Measurements from ENCODE around the gene FOXL2.
A peak's percentile ranks its signal among the peaks of the same experiment; 100 is the strongest.

FOXL2 gene

GRCh38 chr3:138946663-138947494 lies at the start of gene FOXL2, which contains the start of gene FOXL2NB:
TSS of gene FOXL2 (minus strand) at chr3:138947137. CDS start at chr3:138946722, 415 bp downstream.
TSS of gene FOXL2NB (plus strand) at chr3:138947217. CDS start at chr3:138947365, 148 bp downstream.
- peak in 1 of 2 experiments; percentile 8 for DNase-seq

GRCh38 chr3:138995706-138996105 lies 48.8 kb upstream of the FOXL2 start:
- no peak for DNase-seq

DNA sequence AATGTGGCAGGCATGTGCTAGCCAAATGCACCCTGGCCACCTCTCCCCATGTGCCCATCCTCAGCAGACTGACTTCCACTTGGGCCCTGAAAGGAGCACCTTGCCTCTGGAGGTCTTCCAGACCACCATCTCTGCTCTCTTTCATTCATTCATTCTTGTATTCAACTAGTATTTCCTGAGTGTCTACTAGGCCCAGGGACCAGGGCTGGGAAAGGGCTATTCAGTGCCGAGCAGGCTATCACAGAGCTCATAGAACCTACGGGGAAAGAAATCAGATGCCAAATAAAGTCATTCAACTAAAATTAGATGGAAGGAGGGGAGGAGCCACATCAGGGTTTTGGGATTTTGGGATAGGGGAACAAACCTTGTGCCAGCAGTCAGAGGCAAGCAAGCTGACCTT lies 40.2 kb upstream of the FOXL2 start:
- DNase-seq = no peak

DNA sequence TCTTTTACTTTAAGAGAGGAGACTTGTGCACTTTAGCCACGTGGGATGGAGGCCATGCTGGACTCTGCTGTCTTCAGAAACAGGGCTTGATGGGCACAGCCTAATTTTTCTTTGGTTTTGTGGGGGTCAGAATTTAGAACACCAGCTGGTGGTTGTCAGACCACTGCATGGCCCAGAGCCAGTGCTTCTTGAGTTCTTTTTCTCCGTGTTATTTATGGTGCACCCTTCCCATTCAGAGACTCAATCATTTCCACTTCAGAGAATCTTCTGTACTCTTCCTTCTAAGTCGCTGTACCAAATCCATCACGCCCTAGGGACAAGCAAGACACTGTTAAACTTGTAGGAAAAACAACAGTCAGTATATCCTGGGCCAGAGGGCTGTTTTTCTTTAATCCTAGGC lies 39.0 kb upstream of the FOXL2 start:
- DNase-seq = no peak

DNA sequence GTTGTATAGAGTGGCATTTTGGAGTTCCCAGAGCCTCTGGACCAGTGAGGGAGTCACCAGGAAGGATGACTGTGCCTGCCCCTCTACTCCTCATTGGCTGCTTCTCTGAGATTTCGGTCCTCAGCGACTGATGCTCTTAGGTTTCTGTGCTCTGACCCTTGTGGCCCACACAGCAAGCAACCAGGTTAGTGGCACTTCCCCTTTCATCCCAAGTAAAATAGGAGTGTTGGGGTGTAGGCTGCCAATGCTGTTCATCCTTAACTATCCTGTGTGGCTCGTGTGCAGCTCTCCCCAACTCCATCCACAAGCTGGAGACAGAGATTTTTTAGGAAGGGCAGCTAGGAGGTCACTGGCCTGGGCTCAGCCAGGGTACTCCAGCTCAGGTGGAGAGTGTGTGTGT lies 37.9 kb upstream of the FOXL2 start:
- no peak for DNase-seq

GRCh38 chr3:138976047-138976446 lies 29.1 kb upstream of the FOXL2 start:
- no peak for DNase-seq

- no peak for DNase-seq
Measured at GRCh38 chr3:138975351-138975750, 28.4 kb upstream of the FOXL2 start.

DNA sequence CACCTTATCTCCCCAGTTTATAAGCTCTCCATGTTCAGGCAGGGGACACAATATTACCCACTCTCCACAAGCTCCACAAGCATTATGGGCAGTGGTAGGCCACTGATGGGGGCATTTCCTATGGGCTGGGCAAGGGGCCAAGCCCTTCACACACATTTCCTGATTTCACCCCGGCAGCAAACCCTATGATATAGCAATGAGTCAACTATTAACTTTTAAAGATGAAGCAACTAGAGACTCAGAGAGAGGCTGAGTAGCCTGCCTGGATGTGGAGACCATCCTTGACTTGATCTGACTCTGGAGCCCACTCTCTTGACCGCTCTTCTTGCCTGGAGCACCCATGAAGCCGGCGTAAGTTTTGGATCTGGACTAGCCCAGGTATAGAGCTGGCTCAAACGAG lies 27.5 kb upstream of the FOXL2 start:
- DNase-seq = no peak

DNA sequence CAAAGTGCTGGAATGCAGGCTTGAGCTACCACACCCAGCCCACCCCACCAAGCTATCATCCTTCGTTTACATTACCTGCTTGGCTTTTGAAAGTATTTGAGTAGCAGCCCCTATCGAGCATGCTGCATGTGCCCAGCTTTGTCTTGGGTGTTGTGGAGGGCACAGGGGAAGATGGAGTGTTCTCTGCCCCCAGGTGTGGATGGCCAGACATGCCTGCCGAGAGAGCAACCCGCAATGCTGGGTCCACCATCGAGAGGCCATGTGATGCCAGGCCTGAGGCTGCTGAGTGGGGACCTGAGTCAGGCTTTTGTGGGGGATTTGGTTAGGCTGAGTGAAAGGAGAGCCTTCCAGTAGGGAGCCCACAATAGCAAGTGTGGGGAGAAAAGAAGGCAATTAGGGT lies 26.0 kb upstream of the FOXL2 start:
- DNase-seq = no peak

DNA sequence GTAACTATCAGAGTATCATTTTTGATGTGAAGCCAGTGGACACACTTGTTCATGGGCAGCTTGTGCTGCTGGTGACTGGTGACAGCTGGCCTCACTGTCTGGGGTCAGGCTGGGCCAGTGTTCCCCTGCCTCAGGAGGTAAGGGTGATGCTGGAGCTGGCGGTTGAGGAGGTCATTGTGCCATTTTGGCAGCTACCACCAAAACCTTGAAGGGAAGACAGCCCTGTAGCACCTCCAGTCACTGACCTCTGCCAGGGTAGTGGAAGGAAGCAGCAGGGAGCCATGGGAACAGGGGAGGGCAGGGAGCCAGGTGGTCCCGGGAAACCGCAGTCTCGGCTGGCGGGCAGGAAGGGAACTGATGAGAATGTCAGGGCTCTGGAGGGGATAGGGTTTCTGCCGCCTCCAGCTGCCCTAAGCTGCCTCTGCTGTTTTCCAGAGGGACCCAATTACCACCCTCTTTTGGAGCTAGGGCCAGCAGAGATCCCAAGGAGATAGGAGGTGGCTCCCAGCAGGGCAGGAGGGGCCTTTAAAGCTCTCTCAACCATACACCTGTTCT lies 24.9 kb upstream of the FOXL2 start:
- DNase-seq = no peak

GRCh38 chr3:138964923-138965322 lies 18.0 kb upstream of the FOXL2 start:
- no peak for DNase-seq

GRCh38 chr3:138964264-138964663 lies 17.3 kb upstream of the FOXL2 start:
- DNase-seq = no peak

DNA sequence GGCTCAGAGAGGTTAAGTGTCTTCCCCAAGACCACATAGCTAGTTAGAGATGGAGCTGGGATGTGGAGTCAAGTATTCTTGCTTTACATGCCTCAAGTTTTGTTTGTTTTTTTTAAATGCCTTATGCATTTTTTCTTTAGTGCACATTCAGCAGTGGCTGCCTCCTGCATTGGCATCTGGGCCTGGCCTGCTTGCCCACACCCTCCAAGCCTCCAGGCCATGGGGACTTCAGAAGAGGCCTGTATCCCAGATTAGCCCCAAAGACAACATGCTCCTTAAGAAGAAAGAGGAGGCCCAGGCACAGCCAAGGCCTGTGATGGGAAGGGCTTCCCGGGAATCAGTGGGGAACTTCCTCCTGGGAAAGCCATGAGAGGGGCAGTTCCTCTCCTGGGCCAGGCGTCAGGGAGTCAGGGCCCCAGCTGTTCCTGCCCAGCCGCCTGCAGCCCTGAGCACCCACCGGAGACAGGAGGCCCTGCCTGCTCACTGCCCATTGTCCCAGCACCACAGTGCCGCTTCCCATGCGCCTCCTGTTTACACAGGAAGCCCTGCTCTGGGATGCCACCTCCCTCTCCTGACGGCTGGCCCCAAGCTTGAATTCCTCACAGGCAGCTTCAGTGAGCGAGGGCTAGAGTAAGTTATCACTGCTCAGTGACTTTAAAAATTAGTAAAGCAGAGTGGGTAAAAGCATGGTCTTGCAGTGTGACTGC lies 16.1 kb upstream of the FOXL2 start:
- DNase-seq = no peak

- no peak for DNase-seq
Measured at GRCh38 chr3:138960417-138960852, 13.5 kb upstream of the FOXL2 start.

DNA sequence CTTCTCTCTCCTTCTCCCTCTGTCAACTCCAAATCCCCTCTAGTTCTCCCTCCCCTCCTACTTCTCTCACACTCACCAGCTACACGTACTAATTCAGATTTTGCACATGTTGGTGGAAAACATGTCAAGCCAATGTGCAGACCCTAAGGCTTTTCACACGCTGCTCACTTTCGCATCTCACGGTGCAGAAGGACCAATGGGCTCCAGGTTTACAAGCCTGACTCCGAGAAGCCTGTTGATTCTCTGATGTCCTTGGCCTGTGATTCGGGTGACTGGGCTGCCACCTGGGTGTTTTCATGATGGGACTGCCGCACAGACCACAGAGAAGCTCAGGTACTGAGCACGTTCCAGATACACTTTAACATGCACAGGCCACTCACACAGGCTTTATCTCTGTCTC lies 3.8 kb upstream of the FOXL2 start:
- DNase-seq = no peak

DNA sequence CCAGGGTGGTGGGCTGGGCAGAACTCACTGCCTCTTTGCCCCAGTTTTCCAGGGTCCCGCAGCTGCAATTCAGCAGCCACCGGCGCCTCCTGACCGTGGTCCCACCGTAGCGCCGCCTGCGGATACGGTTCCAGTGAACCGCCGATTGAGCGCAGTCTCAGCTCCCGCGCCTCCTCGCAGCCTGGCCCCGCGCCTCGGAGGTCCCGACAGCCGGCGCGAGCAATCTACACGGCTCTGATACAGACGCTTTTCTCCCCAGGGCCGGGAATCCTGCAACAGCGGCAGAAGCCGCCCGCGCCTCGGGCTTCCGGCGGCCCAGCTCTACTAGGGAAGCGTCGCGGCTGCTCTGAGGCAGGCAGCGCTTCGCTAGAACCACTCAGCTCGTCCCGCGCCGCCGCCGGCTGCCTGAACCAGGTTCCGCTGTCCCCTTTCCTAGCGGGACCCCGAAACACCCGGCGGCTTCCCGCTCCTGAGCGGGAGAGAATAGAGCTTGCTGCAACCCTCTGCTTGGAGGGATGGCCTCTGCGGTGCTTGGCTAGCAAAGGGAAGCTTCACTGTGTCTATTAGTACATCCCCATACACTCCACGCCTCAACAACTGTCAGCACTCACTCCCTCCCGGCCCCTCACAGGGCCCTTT lies 3.2 kb upstream of the FOXL2 start:
- no peak for DNase-seq

- DNase-seq = no peak
Measured at GRCh38 chr3:138949445-138950005, 2.6 kb upstream of the FOXL2 start.

DNA sequence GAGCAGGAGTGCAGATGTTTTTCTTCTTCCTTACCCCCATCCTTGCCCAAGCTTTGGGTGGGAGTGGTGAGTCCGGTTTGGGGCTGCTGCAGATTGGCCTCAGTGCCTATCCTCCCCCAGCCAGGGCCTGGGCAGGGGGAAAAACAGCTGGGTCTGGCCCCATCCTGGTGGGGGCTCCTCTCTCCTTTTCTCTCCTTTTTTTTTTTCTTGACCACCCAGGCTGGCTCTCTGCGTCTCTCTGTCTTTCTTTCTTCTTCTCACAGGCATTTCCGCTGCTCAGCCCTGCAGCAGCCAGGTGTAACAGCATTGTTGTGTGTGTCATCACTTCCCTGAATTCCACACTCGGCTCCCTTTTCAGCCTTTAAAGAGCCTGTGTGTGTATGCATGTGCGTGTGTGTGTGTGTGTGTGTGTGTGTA lies 2.1 kb upstream of the FOXL2 start:
- DNase-seq = no peak

- no peak for DNase-seq
Measured at GRCh38 chr3:138948371-138949001, 1.5 kb upstream of the FOXL2 start.

- no peak for DNase-seq
Measured at GRCh38 chr3:138947495-138948121, 671 bp upstream of the FOXL2 start.

- no peak for DNase-seq
Measured at GRCh38 chr3:138945709-138946662, 951 bp downstream of the FOXL2 start.
